Erythroblast (primary cell): ENCODE data around the gene SMIM31.

Experiments used
- GATA1 ChIP-seq: IDR thresholded peaks from 2 replicates; pipeline ENCODE4 v1.6.1; 2011; ENCODE audit warnings: low read depth, mild to moderate bottlenecking, control low read depth, low read length, moderate library complexity
- POLR2A ChIP-seq: IDR thresholded peaks from 2 replicates; pipeline ENCODE4 v1.6.1; 2011; ENCODE audit warnings: mild to moderate bottlenecking, low read length

DNA sequence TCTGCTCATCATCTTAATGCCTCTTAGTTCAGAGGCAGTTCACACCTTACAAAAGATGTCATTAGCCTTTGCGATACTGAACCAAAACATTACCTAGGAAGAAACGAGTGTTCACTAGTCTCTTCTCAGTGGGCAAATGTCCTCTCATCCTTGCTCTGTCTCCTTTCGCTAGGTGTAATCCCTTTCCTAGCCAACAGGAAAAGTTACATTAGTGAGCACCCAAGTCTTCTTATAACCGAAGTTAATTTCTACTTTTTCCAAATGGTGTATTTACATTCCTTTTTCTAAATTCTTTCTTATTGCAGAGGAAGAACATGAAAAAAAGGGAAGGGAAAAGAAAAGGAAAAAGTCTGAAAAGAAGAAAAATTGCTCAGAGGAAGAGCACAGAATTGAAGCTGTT, 46.9 kb downstream of the SMIM31 start:
- TF ChIP-seq POLR2A, result no peak
- no peak for TF ChIP-seq GATA1
